OCI-LY1 (cell line): ENCODE results near the gene EYA2.

Experiments used
- H2AFZ ChIP-seq: fragments of 200-600 bp; sonication (generic), shearing (Covaris generic); 2 replicates; pipeline ENCODE4 v1.6.0; 2014; ENCODE audit warnings: antibody characterized with exemption, mild to moderate bottlenecking, low read length
- H3F3A ChIP-seq: fragments of 200-600 bp; sonication (generic), shearing (Covaris generic); 2 replicates; pipeline ENCODE4 v1.6.0; 2014; ENCODE audit warnings: mild to moderate bottlenecking, antibody characterized with exemption, low read length, moderate library complexity; ENCODE audit not compliant: insufficient read depth
- H3K27ac ChIP-seq: fragments of 200-600 bp; sonication (generic); 2 replicates; pipeline ENCODE4 v1.5.1; 2014; ENCODE audit warnings: low read length, mixed run types, mild to moderate bottlenecking, low read depth; ENCODE audit not compliant: poor library complexity, severe bottlenecking
- H3K27me3 ChIP-seq: fragments of 200-600 bp; sonication (generic); 2 replicates; pipeline ENCODE4 v1.6.0; 2014; ENCODE audit warnings: antibody characterized with exemption, mild to moderate bottlenecking, low read length, moderate library complexity; ENCODE audit not compliant: insufficient read depth
- H3K36me3 ChIP-seq: fragments of 200-600 bp; sonication (generic); 2 replicates; pipeline ENCODE4 v1.6.1; 2014; ENCODE audit warnings: mild to moderate bottlenecking, antibody characterized with exemption, low read length, moderate library complexity, mixed read lengths; ENCODE audit not compliant: insufficient read depth
- H3K4me1 ChIP-seq: fragments of 200-600 bp; sonication (generic); 2 replicates; pipeline ENCODE4 v1.5.1; 2014; ENCODE audit warnings: mild to moderate bottlenecking, low read length, moderate library complexity; ENCODE audit not compliant: insufficient read depth, severe bottlenecking
- H3K4me2 ChIP-seq: fragments of 200-600 bp; sonication (generic), shearing (Covaris generic); 2 replicates; pipeline ENCODE4 v1.6.1; 2014; ENCODE audit warnings: low read length
- H3K4me3 ChIP-seq: fragments of 200-600 bp; sonication (generic); 2 replicates; pipeline ENCODE4 v1.5.1; 2014; ENCODE audit warnings: low read length, low read depth, mild to moderate bottlenecking, mixed read lengths; ENCODE audit not compliant: poor library complexity, severe bottlenecking
- H3K79me2 ChIP-seq: fragments of 200-600 bp; shearing (Covaris generic); 2 replicates; pipeline ENCODE4 v1.6.1; 2016; ENCODE audit warnings: mixed run types, low read length, mixed read lengths; ENCODE audit not compliant: insufficient read depth
- H3K9ac ChIP-seq: fragments of 200-600 bp; sonication (generic), shearing (Covaris generic); 2 replicates; pipeline ENCODE4 v1.6.1; 2014; ENCODE audit warnings: mild to moderate bottlenecking, low read length, mixed read lengths
- H3K9me2 ChIP-seq: fragments of 200-600 bp; sonication (generic), shearing (Covaris generic); 2 replicates; pipeline ENCODE4 v1.6.1; 2014; ENCODE audit warnings: low read depth, mild to moderate bottlenecking, low read length, mixed read lengths
- H3K9me3 ChIP-seq: fragments of 200-600 bp; shearing (Covaris generic); 2 replicates; pipeline ENCODE4 v1.6.1; 2014; ENCODE audit warnings: low read length, mixed read lengths
- H4K20me1 ChIP-seq: fragments of 200-600 bp; sonication (generic), shearing (Covaris generic); 2 replicates; pipeline ENCODE4 v1.6.0; 2016; ENCODE audit warnings: mild to moderate bottlenecking, low read length; ENCODE audit not compliant: insufficient read depth
- CTCF ChIP-seq: fragments of 200-600 bp; sonication (generic), shearing (Covaris generic); IDR thresholded peaks from 2 replicates; pipeline ENCODE4 v1.5.1; 2017; ENCODE audit warnings: mild to moderate bottlenecking, antibody characterized with exemption, low read length, moderate library complexity, mixed read lengths
- EZH2 ChIP-seq: fragments of 200-600 bp; sonication (generic), shearing (Covaris generic); IDR thresholded peaks from 2 replicates; pipeline ENCODE4 v1.8.0; 2017; ENCODE audit warnings: borderline replicate concordance, mixed run types, mild to moderate bottlenecking, antibody characterized with exemption, low read length, moderate library complexity, mixed read lengths

Gene EYA2

GRCh38 chr20:46992640-46993035 lies 98.0 kb downstream of the EYA2 start:
- no peaks in the 10 kb centered on the region for H4K20me1 ChIP-seq
- H3K9ac ChIP-seq, result no peak overlapping the region
- H3K79me2 ChIP-seq, result no peaks in the 10 kb centered on the region
- TF ChIP-seq CTCF (no peak), EZH2 (no peak)
- H3F3A ChIP-seq, result no peaks in the 10 kb centered on the region
- H3K9me3 ChIP-seq, result no peaks in the 10 kb centered on the region
- no peak overlapping the region for H3K4me2 ChIP-seq
- no peak overlapping the region for H2AFZ ChIP-seq
- H3K36me3 ChIP-seq, result no peaks in the 10 kb centered on the region
- no peak overlapping the region for H3K4me3 ChIP-seq
- no peaks in the 10 kb centered on the region for H3K27me3 ChIP-seq
- H3K27ac ChIP-seq, result no peak overlapping the region
- H3K4me1 ChIP-seq, result no peaks in the 10 kb centered on the region
- H3K9me2 ChIP-seq, result no peaks in the 10 kb centered on the region

- Histone ChIP-seq H4K20me1 (no peaks in the 10 kb centered on the region), H3K9ac (no peak overlapping the region), H3K27ac (no peak overlapping the region), H3F3A (no peaks in the 10 kb centered on the region), H3K36me3 (no peaks in the 10 kb centered on the region), H2AFZ (no peak overlapping the region), H3K9me3 (no peaks in the 10 kb centered on the region), H3K27me3 (no peaks in the 10 kb centered on the region; the same call in 1 of the 2 replicates), H3K9me2 (no peaks in the 10 kb centered on the region), H3K79me2 (no peaks in the 10 kb centered on the region), H3K4me1 (no peaks in the 10 kb centered on the region), H3K4me2 (no peak overlapping the region), H3K4me3 (no peak overlapping the region)
- TF ChIP-seq CTCF (no peak), EZH2 (no peak)
These were observed 98.9 kb downstream of the EYA2 start for GRCh38 chr20:46993465-46994095.

GRCh38 chr20:46994341-46994740 lies 99.7 kb downstream of the EYA2 start:
- no peak overlapping the region for H2AFZ ChIP-seq
- H3K36me3 ChIP-seq, result no peaks in the 10 kb centered on the region
- H3K79me2 ChIP-seq, result no peaks in the 10 kb centered on the region
- no peaks in the 10 kb centered on the region; the same call in 1 of the 2 replicates for H3K27me3 ChIP-seq
- no peak overlapping the region for H3K9ac ChIP-seq
- no peaks in the 10 kb centered on the region for H3K9me3 ChIP-seq
- H3F3A ChIP-seq, result no peaks in the 10 kb centered on the region
- no peak overlapping the region for H3K4me3 ChIP-seq
- H3K9me2 ChIP-seq, result no peaks in the 10 kb centered on the region
- TF ChIP-seq EZH2 (no peak), CTCF (no peak)
- no peaks in the 10 kb centered on the region for H3K4me1 ChIP-seq
- H4K20me1 ChIP-seq, result no peaks in the 10 kb centered on the region
- no peak overlapping the region for H3K4me2 ChIP-seq
- H3K27ac ChIP-seq, result no peak overlapping the region
